Neural progenitor cell (in vitro differentiated cells): Measurements from ENCODE around the gene ARHGAP22. TPM values are rescaled to one million over a fixed set of nuclear protein-coding genes. Genes with fewer than 3 reads are reported as not detected.

Source experiments
- DNase-seq: peaks from one replicate; pipeline ENCODE4 v3.0.0-alpha.2; 2016; ENCODE audit warnings: low spot score
- H2AFZ ChIP-seq: fragments of 200-600 bp; sonication (generic); replicated peaks from 2 replicates; pipeline ENCODE4 v1.6.1; 2016; ENCODE audit warnings: antibody characterized with exemption
- H3F3A ChIP-seq: fragments of 200-600 bp; sonication (generic); 2 replicates; pipeline ENCODE4 v1.6.1; 2016; ENCODE audit warnings: antibody characterized with exemption, low read depth
- H3K27ac ChIP-seq: fragments of 200-600 bp; sonication (generic); 2 replicates; pipeline ENCODE4 v1.5.1; 2016; ENCODE audit warnings: mild to moderate bottlenecking
- H3K27me3 ChIP-seq: fragments of 200-600 bp; sonication (generic); 2 replicates; pipeline ENCODE4 v1.6.1; 2016; ENCODE audit warnings: mild to moderate bottlenecking, moderate library complexity
- H3K36me3 ChIP-seq: fragments of 200-600 bp; sonication (generic); 2 replicates; pipeline ENCODE4 v1.5.1; 2016
- H3K4me1 ChIP-seq: fragments of 200-600 bp; sonication (generic); 2 replicates; pipeline ENCODE4 v1.6.1; 2016; ENCODE audit warnings: mixed run types
- H3K4me2 ChIP-seq: fragments of 200-600 bp; sonication (generic); 2 replicates; pipeline ENCODE4 v1.6.1; 2016
- H3K4me3 ChIP-seq: fragments of 200-600 bp; sonication (generic); 2 replicates; pipeline ENCODE4 v1.5.1; 2016
- H3K79me2 ChIP-seq: fragments of 200-600 bp; sonication (generic); 2 replicates; pipeline ENCODE4 v1.6.1; 2016; ENCODE audit warnings: low read depth
- H3K9ac ChIP-seq: fragments of 200-600 bp; sonication (generic); 2 replicates; pipeline ENCODE4 v1.6.1; 2016
- H3K9me3 ChIP-seq: fragments of 200-600 bp; sonication (generic); 2 replicates; pipeline ENCODE4 v1.5.1; 2016; ENCODE audit warnings: low read depth
- H4K20me1 ChIP-seq: fragments of 200-600 bp; sonication (generic); 2 replicates; pipeline ENCODE4 v1.6.1; 2016; ENCODE audit warnings: low read depth
- H3K27ac Mint-ChIP-seq: 3 replicates; pipeline ENCODE4 v1.8.0; 2021; ENCODE audit warnings: mixed read lengths
- H3K27me3 Mint-ChIP-seq: 2 replicates; pipeline ENCODE4 v1.8.0; 2022; ENCODE audit warnings: low read depth, mild to moderate bottlenecking, inconsistent platforms, moderate library complexity, mixed read lengths; ENCODE audit not compliant: insufficient read depth
- H3K36me3 Mint-ChIP-seq: 3 replicates; pipeline ENCODE4 v1.8.0; 2021; ENCODE audit warnings: mixed read lengths
- H3K4me1 Mint-ChIP-seq: 3 replicates; pipeline ENCODE4 v1.8.0; 2021; ENCODE audit warnings: mixed read lengths
- H3K4me3 Mint-ChIP-seq: 3 replicates; pipeline ENCODE4 v1.8.0; 2021; ENCODE audit warnings: mild to moderate bottlenecking, moderate library complexity, mixed read lengths
- H3K9me3 Mint-ChIP-seq: 3 replicates; pipeline ENCODE4 v1.8.0; 2020; ENCODE audit warnings: mixed read lengths
- CTCF ChIP-seq: fragments of 200-600 bp; sonication (generic); IDR thresholded peaks from 2 replicates; pipeline ENCODE4 v1.5.1; 2017; ENCODE audit warnings: antibody characterized with exemption, mild to moderate bottlenecking
- EZH2 ChIP-seq: fragments of 200-600 bp; sonication (generic); IDR thresholded peaks from 2 replicates; pipeline ENCODE4 v1.6.1; 2017; ENCODE audit warnings: antibody characterized with exemption, mild to moderate bottlenecking, moderate library complexity
- EZH2phosphoT487 ChIP-seq: fragments of 200-600 bp; sonication (generic); IDR thresholded peaks from 2 replicates; pipeline ENCODE4 v1.6.1; 2017; ENCODE audit warnings: antibody characterized with exemption
- total RNA-seq: library from RNA; depleted of rRNA; stranded (reverse); fragments of >200 nt; gene quantifications from 2 replicates; pipeline ENCODE4 v1.2.3, GENCODE V29; 2015; ENCODE audit warnings: low replicate concordance

The ARHGAP22 gene
- total RNA-seq, 1 donor from 2014 or later = 1.7 TPM

GRCh38 chr10:48518986-48519385 is 85.9 kb downstream of the ARHGAP22 start:
- Mint-ChIP-seq H3K9me3 (peaks cover 7% of the 10 kb centered on the region), H3K27ac (no peak overlapping the region), H3K4me1 (peaks cover 4% of the 10 kb centered on the region), H3K27me3 (peaks cover 24% of the 10 kb centered on the region), H3K4me3 (no peak overlapping the region), H3K36me3 (no peaks in the 10 kb centered on the region)
- no peak overlapping the region for H3K27ac ChIP-seq
- H3K4me3 ChIP-seq = no peak overlapping the region
- peaks cover 5% of the 10 kb centered on the region for H3F3A ChIP-seq
- peaks cover 7% of the 10 kb centered on the region for H3K79me2 ChIP-seq
- H3K36me3 ChIP-seq = peaks cover 14% of the 10 kb centered on the region
- H3K4me2 ChIP-seq = no peak overlapping the region
- H4K20me1 ChIP-seq = no peaks in the 10 kb centered on the region
- H3K4me1 ChIP-seq = peaks cover 20% of the 10 kb centered on the region
- H3K9me3 ChIP-seq = peaks cover 16% of the 10 kb centered on the region
- H3K27me3 ChIP-seq = peaks cover 17% of the 10 kb centered on the region
- TF ChIP-seq CTCF (no peak), EZH2 (no peak), EZH2phosphoT487 (no peak)
- H3K9ac ChIP-seq = no peak overlapping the region
- H2AFZ ChIP-seq = no peak overlapping the region
- no peak for DNase-seq

GRCh38 chr10:48517911-48518811 is 86.7 kb downstream of the ARHGAP22 start:
- Mint-ChIP-seq H3K4me3 (no peak overlapping the region), H3K36me3 (no peaks in the 10 kb centered on the region), H3K27ac (no peak overlapping the region), H3K27me3 (peaks cover 23% of the 10 kb centered on the region), H3K4me1 (peaks cover 4% of the 10 kb centered on the region), H3K9me3 (peaks cover 12% of the 10 kb centered on the region)
- Histone ChIP-seq H3K4me2 (no peak overlapping the region), H3K36me3 (peaks cover 15% of the 10 kb centered on the region), H3K4me3 (no peak overlapping the region), H3K9me3 (peaks cover 16% of the 10 kb centered on the region), H3F3A (peaks cover 3% of the 10 kb centered on the region), H2AFZ (no peak overlapping the region), H3K27me3 (peaks cover 11% of the 10 kb centered on the region), H3K4me1 (peaks cover 19% of the 10 kb centered on the region), H3K79me2 (peaks cover 7% of the 10 kb centered on the region), H3K9ac (no peak overlapping the region), H3K27ac (no peak overlapping the region), H4K20me1 (no peaks in the 10 kb centered on the region)
- TF ChIP-seq EZH2 = no peak
- TF ChIP-seq CTCF = no peak
- no peak for TF ChIP-seq EZH2phosphoT487
- no peak for DNase-seq

GRCh38 chr10:48517482-48517881 is 87.4 kb downstream of the ARHGAP22 start:
- H3K4me3 Mint-ChIP-seq = no peak overlapping the region
- Histone ChIP-seq H3K4me2 (no peak overlapping the region), H3K27me3 (peaks cover 4% of the 10 kb centered on the region), H3K27ac (no peak overlapping the region), H3K9ac (no peak overlapping the region), H3K4me1 (peaks cover 15% of the 10 kb centered on the region), H3K4me3 (no peak overlapping the region), H3F3A (no peaks in the 10 kb centered on the region), H2AFZ (no peak overlapping the region), H3K79me2 (peaks cover 7% of the 10 kb centered on the region), H3K9me3 (peaks cover 16% of the 10 kb centered on the region), H4K20me1 (no peaks in the 10 kb centered on the region), H3K36me3 (peaks cover 15% of the 10 kb centered on the region)
- H3K9me3 Mint-ChIP-seq = peaks cover 16% of the 10 kb centered on the region
- H3K27ac Mint-ChIP-seq = no peak overlapping the region
- peaks cover 17% of the 10 kb centered on the region for H3K27me3 Mint-ChIP-seq
- peaks cover 6% of the 10 kb centered on the region for H3K4me1 Mint-ChIP-seq
- H3K36me3 Mint-ChIP-seq = no peaks in the 10 kb centered on the region
- TF ChIP-seq EZH2phosphoT487 = no peak
- no peak for TF ChIP-seq CTCF
- no peak for TF ChIP-seq EZH2
- DNase-seq = no peak
